GM12878 (cell line): Measurements from ENCODE around the gene TMC7.

Experiments used
- CHD1 ChIP-seq: IDR thresholded peaks from 2 replicates; pipeline ENCODE4 v1.6.1; 2012; ENCODE audit warnings: low read depth, low read length, improper control_type of control experiment
- GABPA ChIP-seq: IDR thresholded peaks from 2 replicates; pipeline ENCODE4 v1.6.1; 2014; ENCODE audit warnings: antibody characterized with exemption, low read depth, mild to moderate bottlenecking, inconsistent platforms
- MAX ChIP-seq: IDR thresholded peaks from 2 replicates; pipeline ENCODE4 v1.6.1; 2012; ENCODE audit warnings: low read depth, low read length, improper control_type of control experiment
- REST ChIP-seq: IDR thresholded peaks from 2 replicates; pipeline ENCODE4 v1.6.1; 2012; ENCODE audit warnings: mild to moderate bottlenecking, low read depth, low read length
- SRF ChIP-seq, 2 experiments: IDR thresholded peaks; 2 replicates each; pipeline ENCODE4 v1.6.1; 2011; ENCODE audit warnings: low read depth in 2 of 2, low read length in 2 of 2, mild to moderate bottlenecking in 1 of 2, moderate library complexity in 1 of 2

GRCh38 chr16:19020689-19021088 is 37.0 kb downstream of the TMC7 start:
- no peak for TF ChIP-seq GABPA
- TF ChIP-seq SRF (IDR thresholded peaks at IDR 0.05; ENCODE audit: low read depth in 2 of 2, low read length in 2 of 2): no peak
- no peak for TF ChIP-seq CHD1
- no peak for TF ChIP-seq MAX
- no peak for TF ChIP-seq REST
